ENCODE results near the gene PPP2R3A.
A peak's percentile ranks its signal among the peaks of the same experiment; 100 is the strongest.

The PPP2R3A gene

GRCh38 chr3:136022529-136023263 lies 57.2 kb downstream of the PPP2R3A start:
- no peak for TF ChIP-seq CTCF (IDR thresholded peaks at IDR 0.05; ENCODE audit: insufficient read depth, missing control alignments)
- FAIRE-seq (no peak), DNase-seq (ENCODE audit: insufficient read length, low spot score) (no peak)

DNA sequence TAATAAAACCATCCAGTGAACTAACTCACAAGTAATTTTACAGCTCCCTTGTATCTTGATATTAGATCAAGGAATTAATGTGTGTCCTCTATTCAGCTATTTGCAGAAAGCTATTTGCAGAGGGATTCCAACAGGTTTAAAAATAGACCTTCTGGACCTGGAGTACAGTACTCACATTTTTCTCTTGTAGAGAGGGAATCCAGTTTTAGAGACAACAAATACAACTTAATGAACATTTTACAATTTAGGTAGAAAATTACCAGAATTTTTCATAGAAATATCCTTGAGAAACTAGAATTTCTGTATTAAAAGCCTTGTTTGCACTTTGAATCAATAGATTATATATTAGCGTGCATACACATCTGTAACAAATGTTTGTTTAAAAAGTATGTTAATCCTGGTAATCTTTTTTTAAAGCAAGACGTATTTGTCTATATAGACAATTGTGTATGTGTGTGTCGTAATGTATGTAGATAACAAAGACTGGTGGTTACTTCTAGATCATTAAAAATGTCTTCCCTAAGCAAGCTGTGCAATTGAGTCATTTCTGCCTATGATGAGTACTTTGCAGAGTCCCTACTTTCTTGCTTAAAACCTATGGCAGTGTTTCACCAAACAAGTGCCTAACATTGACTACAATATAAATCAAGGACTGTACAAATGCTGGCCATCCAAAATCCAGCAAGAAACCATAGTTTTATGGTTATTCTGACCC lies 57.9 kb downstream of the PPP2R3A start:
- no peak for FAIRE-seq
- TF ChIP-seq CTCF (IDR thresholded peaks at IDR 0.05; ENCODE audit: insufficient read depth, missing control alignments): no peak

GRCh38 chr3:136036306-136036705 lies 70.8 kb downstream of the PPP2R3A start:
- FAIRE-seq: no peak

More for the DNA sequence above, 57.9 kb downstream of the PPP2R3A start:
- no peak for DNase-seq (ENCODE audit: insufficient read length, low spot score)

DNA sequence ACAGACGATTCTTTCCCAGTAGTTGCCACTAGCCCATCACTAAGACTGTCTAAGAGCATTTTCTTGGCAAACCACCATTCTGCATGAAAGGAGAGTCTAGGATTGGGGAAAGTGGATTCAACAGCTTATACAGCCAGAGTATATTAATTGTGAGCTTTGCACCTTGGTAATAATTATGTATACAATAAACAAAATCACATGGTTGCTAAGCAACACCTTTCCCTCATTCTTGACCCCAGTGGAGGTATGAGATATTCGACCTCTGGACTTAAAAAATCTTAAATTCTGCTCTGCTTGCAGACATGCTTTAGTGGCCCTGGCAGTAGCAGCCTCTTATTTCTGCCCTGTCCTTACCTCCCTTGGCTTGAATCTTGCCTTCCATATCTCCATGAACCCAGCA lies 73.1 kb downstream of the PPP2R3A start:
- no peak for FAIRE-seq
- no peak for TF ChIP-seq CTCF (IDR thresholded peaks at IDR 0.05; ENCODE audit: insufficient read depth, missing control alignments)
- no peak for DNase-seq (ENCODE audit: insufficient read length, low spot score)

More at GRCh38 chr3:136036306-136036705, 70.8 kb downstream of the PPP2R3A start:
- DNase-seq (ENCODE audit: insufficient read length, low spot score): no peak
- no peak for TF ChIP-seq CTCF (IDR thresholded peaks at IDR 0.05; ENCODE audit: insufficient read depth, missing control alignments)

- DNase-seq (ENCODE audit: insufficient read length, low spot score): no peak
- peak; percentile 76 for TF ChIP-seq CTCF (IDR thresholded peaks at IDR 0.05; ENCODE audit: insufficient read depth, missing control alignments)
- FAIRE-seq: peak; percentile 16
Measured at GRCh38 chr3:136042608-136043221, 77.2 kb downstream of the PPP2R3A start.

GRCh38 chr3:136044980-136045745 lies 79.6 kb downstream of the PPP2R3A start:
- no peak for FAIRE-seq
- no peak for TF ChIP-seq CTCF (IDR thresholded peaks at IDR 0.05; ENCODE audit: insufficient read depth, missing control alignments)
- DNase-seq (ENCODE audit: insufficient read length, low spot score): no peak

Measured in D721Med (cell line).